ENCODE measurements around the gene HNF4A.

Gene HNF4A

GRCh38 chr20:44431502-44432234 is 76.2 kb downstream of the HNF4A start:
- no peaks in the 10 kb centered on the region for H3K4me1 ChIP-seq (ENCODE audit: insufficient read depth, low read length)
- no peaks in the 10 kb centered on the region for H3K36me3 ChIP-seq (ENCODE audit: insufficient read depth, low read length)
- H3K9me3 ChIP-seq (ENCODE audit: low read length) = no peaks in the 10 kb centered on the region
- no peak overlapping the region for H3K9ac ChIP-seq (ENCODE audit: low read length)
- no peaks in the 10 kb centered on the region for H3K27me3 ChIP-seq (ENCODE audit: control insufficient read depth in 1 of 2, insufficient read depth in 2 of 2, low read length in 2 of 2)
- no peak overlapping the region for H3K4me3 ChIP-seq (ENCODE audit: low read depth in 1 of 2, low read length in 2 of 2)
- H3K27ac ChIP-seq (ENCODE audit: low read depth, low read length) = no peak overlapping the region

- Histone ChIP-seq H3K27me3 (ENCODE audit: control insufficient read depth in 1 of 2, insufficient read depth in 2 of 2, low read length in 2 of 2) (no peaks in the 10 kb centered on the region), H3K9me3 (ENCODE audit: low read length) (no peaks in the 10 kb centered on the region), H3K4me3 (ENCODE audit: low read depth in 1 of 2, low read length in 2 of 2) (no peak overlapping the region), H3K9ac (ENCODE audit: low read length) (no peak overlapping the region), H3K4me1 (ENCODE audit: insufficient read depth, low read length) (no peaks in the 10 kb centered on the region), H3K36me3 (ENCODE audit: insufficient read depth, low read length) (no peaks in the 10 kb centered on the region), H3K27ac (ENCODE audit: low read depth, low read length) (no peak overlapping the region)
Observed at GRCh38 chr20:44432618-44433577, 77.4 kb downstream of the HNF4A start.

GRCh38 chr20:44433751-44434538 is 78.4 kb downstream of the HNF4A start:
- H3K4me3 ChIP-seq (ENCODE audit: low read depth in 1 of 2, low read length in 2 of 2) = no peak overlapping the region
- no peaks in the 10 kb centered on the region for H3K9me3 ChIP-seq (ENCODE audit: low read length)
- H3K36me3 ChIP-seq (ENCODE audit: insufficient read depth, low read length) = no peaks in the 10 kb centered on the region
- H3K4me1 ChIP-seq (ENCODE audit: insufficient read depth, low read length) = no peaks in the 10 kb centered on the region
- no peak overlapping the region for H3K27ac ChIP-seq (ENCODE audit: low read depth, low read length)
- no peaks in the 10 kb centered on the region for H3K27me3 ChIP-seq (ENCODE audit: control insufficient read depth in 1 of 2, insufficient read depth in 2 of 2, low read length in 2 of 2)
- no peak overlapping the region for H3K9ac ChIP-seq (ENCODE audit: low read length)

- H3K9me3 ChIP-seq (ENCODE audit: low read length) = no peaks in the 10 kb centered on the region
- no peak overlapping the region for H3K9ac ChIP-seq (ENCODE audit: low read length)
- no peaks in the 10 kb centered on the region for H3K27me3 ChIP-seq (ENCODE audit: control insufficient read depth in 1 of 2, insufficient read depth in 2 of 2, low read length in 2 of 2)
- H3K36me3 ChIP-seq (ENCODE audit: insufficient read depth, low read length) = no peaks in the 10 kb centered on the region
- no peak overlapping the region for H3K27ac ChIP-seq (ENCODE audit: low read depth, low read length)
- H3K4me3 ChIP-seq (ENCODE audit: low read depth in 1 of 2, low read length in 2 of 2) = no peak overlapping the region
- no peaks in the 10 kb centered on the region for H3K4me1 ChIP-seq (ENCODE audit: insufficient read depth, low read length)
Observed at GRCh38 chr20:44435630-44436335, 80.3 kb downstream of the HNF4A start.

GRCh38 chr20:44436393-44436792 is 80.9 kb downstream of the HNF4A start:
- no peaks in the 10 kb centered on the region for H3K9me3 ChIP-seq (ENCODE audit: low read length)
- H3K9ac ChIP-seq (ENCODE audit: low read length) = no peak overlapping the region
- no peaks in the 10 kb centered on the region for H3K36me3 ChIP-seq (ENCODE audit: insufficient read depth, low read length)
- H3K4me3 ChIP-seq (ENCODE audit: low read depth in 1 of 2, low read length in 2 of 2) = no peak overlapping the region
- H3K27me3 ChIP-seq (ENCODE audit: control insufficient read depth in 1 of 2, insufficient read depth in 2 of 2, low read length in 2 of 2) = no peaks in the 10 kb centered on the region
- no peaks in the 10 kb centered on the region for H3K4me1 ChIP-seq (ENCODE audit: insufficient read depth, low read length)
- H3K27ac ChIP-seq (ENCODE audit: low read depth, low read length) = no peak overlapping the region

GRCh38 chr20:44437497-44437896 is 82.0 kb downstream of the HNF4A start:
- Histone ChIP-seq H3K9me3 (ENCODE audit: low read length) (no peaks in the 10 kb centered on the region), H3K9ac (ENCODE audit: low read length) (no peak overlapping the region), H3K27ac (ENCODE audit: low read depth, low read length) (no peak overlapping the region), H3K4me1 (ENCODE audit: insufficient read depth, low read length) (no peaks in the 10 kb centered on the region), H3K36me3 (ENCODE audit: insufficient read depth, low read length) (no peaks in the 10 kb centered on the region), H3K27me3 (ENCODE audit: control insufficient read depth in 1 of 2, insufficient read depth in 2 of 2, low read length in 2 of 2) (no peaks in the 10 kb centered on the region), H3K4me3 (ENCODE audit: low read depth in 1 of 2, low read length in 2 of 2) (no peak overlapping the region)

GRCh38 chr20:44438782-44439181 is 83.3 kb downstream of the HNF4A start:
- no peaks in the 10 kb centered on the region for H3K9me3 ChIP-seq (ENCODE audit: low read length)
- H3K36me3 ChIP-seq (ENCODE audit: insufficient read depth, low read length) = no peaks in the 10 kb centered on the region
- H3K9ac ChIP-seq (ENCODE audit: low read length) = no peak overlapping the region
- no peaks in the 10 kb centered on the region for H3K27me3 ChIP-seq (ENCODE audit: control insufficient read depth in 1 of 2, insufficient read depth in 2 of 2, low read length in 2 of 2)
- H3K4me3 ChIP-seq (ENCODE audit: low read depth in 1 of 2, low read length in 2 of 2) = no peak overlapping the region
- no peaks in the 10 kb centered on the region for H3K4me1 ChIP-seq (ENCODE audit: insufficient read depth, low read length)
- H3K27ac ChIP-seq (ENCODE audit: low read depth, low read length) = no peak overlapping the region

- Histone ChIP-seq H3K9me3 (ENCODE audit: low read length) (no peaks in the 10 kb centered on the region), H3K27me3 (ENCODE audit: control insufficient read depth in 1 of 2, insufficient read depth in 2 of 2, low read length in 2 of 2) (no peaks in the 10 kb centered on the region), H3K36me3 (ENCODE audit: insufficient read depth, low read length) (no peaks in the 10 kb centered on the region), H3K4me3 (ENCODE audit: low read depth in 1 of 2, low read length in 2 of 2) (no peak overlapping the region), H3K4me1 (ENCODE audit: insufficient read depth, low read length) (no peaks in the 10 kb centered on the region), H3K9ac (ENCODE audit: low read length) (no peak overlapping the region), H3K27ac (ENCODE audit: low read depth, low read length) (no peak overlapping the region)
Observed at GRCh38 chr20:44439318-44439717, 83.8 kb downstream of the HNF4A start.

- no peak overlapping the region for H3K9ac ChIP-seq (ENCODE audit: low read length)
- no peaks in the 10 kb centered on the region for H3K36me3 ChIP-seq (ENCODE audit: insufficient read depth, low read length)
- H3K27me3 ChIP-seq (ENCODE audit: control insufficient read depth in 1 of 2, insufficient read depth in 2 of 2, low read length in 2 of 2) = no peaks in the 10 kb centered on the region
- H3K4me1 ChIP-seq (ENCODE audit: insufficient read depth, low read length) = no peaks in the 10 kb centered on the region
- H3K9me3 ChIP-seq (ENCODE audit: low read length) = no peaks in the 10 kb centered on the region
- H3K27ac ChIP-seq (ENCODE audit: low read depth, low read length) = no peak overlapping the region
- H3K4me3 ChIP-seq (ENCODE audit: low read depth in 1 of 2, low read length in 2 of 2) = no peak overlapping the region
Observed at GRCh38 chr20:44442298-44443070, 87.0 kb downstream of the HNF4A start.
